ENCODE data around the gene TBXT.
"Not testable (repeated sequence)": the region's sequence is repeated elsewhere in the genome, so short reads cannot be mapped to it uniquely, and the experiment has no call there.

The TBXT gene

DNA sequence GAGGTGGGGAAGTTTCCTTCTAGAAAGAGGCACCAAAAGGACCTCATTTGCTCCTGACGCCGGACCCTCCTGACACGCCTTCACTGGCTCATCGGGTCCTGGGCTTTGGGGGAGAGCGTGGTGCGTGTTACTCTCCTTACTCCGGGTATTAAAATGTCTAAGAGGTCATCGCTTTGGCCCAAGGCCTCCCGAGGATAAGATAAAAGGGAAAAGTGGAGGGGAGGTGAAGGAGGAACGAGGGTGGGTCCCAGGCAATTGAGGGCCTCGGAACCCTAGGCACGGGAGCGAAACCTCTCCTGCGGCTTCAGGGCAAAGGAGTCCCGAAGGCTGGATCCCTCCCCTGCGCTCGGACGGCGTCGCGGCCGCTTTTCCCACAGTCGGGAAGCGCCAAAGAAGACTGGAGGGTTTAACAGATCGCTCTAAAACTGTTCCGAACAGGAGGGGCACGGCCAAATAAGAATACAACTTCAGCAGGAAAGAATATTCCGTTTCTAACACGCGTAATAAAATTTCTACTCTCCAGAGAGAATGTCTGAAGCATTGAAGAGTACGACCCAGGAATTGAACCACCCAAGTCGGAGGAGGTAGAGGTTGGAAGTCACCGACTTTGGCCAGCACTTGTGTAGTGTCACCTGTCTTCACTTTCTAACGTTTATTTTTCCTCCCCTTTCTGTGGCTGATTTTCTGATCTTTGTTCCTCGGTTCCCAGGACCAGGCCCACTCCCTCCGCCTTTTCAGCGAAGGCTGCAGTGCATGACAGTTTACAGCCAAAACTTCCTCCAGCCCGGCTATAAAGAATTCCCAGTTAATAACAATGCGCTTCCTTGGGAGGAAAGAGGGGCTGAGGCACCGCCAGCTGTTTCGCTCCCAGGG, 2.1 kb upstream of the TBXT start:
- no peak for DNase-seq

DNA sequence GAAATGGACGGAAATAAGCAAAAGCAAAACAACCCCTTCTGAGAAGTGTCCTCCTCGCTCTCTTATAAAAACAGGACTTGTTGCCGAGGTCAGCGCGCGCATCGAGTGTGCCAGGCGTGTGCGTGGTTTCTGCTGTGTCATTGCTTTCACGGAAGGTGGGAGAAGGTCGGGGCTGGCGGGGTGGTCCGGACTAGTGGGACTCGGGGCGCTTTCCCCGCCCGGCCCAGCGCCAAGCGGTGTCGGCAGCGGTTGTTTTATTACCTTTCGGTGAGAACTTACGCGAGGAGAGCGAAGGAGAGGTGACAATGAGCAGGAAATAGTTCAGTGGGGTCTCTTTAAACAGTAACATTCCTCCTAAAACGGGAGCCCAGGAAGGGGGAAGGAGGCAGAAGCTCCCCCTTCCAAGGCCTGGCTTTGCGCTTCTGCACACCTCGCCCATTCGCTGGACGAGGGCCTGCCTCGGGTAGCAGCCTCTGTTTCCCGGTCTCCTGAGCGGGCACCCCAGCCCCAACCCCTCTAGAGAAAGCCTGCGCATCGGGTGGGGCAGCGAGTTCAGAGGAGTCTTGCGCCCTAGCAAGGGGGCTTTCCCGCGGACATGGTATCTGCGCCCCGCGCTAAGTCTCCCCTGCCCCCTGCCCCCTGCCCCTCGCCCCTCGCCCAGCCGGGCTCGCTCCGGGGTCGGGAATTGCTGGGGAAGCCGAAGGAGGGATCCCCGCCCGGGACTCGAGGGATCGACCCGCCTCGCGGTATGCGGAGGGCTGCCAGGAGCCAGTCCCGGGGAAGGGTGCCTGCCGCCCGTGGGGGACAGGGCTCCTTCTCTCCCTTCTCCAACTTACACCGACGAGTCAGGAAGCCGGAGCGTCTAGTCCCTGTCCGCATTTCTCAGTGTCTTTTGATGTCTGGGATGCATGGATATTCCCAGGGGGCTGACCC, 1.2 kb upstream of the TBXT start:
- DNase-seq: no peak

DNA sequence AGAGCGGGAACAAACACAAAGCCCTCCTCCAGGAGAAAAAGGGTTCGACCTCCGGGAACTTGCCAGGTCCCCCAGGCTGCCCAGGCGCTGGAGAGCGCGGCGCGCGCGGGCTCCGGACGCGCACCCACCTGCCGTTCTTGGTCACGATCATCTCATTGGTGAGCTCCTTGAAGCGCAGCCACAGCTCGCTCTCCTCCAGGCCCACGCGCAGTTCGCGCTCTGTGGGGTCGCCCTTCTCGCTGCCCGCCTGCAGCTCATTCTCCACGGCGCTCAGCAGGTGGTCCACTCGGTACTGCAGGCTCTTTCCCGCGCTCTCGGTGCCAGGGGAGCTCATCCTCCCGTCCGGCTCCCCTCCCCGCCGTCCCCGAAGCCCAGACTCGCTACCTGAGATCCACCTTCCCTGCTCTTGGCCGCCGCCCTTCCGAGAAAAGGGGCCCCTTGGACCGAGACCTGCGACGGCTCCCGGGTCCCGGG, 356 bp downstream of the TBXT start:
- DNase-seq: no peak

DNA sequence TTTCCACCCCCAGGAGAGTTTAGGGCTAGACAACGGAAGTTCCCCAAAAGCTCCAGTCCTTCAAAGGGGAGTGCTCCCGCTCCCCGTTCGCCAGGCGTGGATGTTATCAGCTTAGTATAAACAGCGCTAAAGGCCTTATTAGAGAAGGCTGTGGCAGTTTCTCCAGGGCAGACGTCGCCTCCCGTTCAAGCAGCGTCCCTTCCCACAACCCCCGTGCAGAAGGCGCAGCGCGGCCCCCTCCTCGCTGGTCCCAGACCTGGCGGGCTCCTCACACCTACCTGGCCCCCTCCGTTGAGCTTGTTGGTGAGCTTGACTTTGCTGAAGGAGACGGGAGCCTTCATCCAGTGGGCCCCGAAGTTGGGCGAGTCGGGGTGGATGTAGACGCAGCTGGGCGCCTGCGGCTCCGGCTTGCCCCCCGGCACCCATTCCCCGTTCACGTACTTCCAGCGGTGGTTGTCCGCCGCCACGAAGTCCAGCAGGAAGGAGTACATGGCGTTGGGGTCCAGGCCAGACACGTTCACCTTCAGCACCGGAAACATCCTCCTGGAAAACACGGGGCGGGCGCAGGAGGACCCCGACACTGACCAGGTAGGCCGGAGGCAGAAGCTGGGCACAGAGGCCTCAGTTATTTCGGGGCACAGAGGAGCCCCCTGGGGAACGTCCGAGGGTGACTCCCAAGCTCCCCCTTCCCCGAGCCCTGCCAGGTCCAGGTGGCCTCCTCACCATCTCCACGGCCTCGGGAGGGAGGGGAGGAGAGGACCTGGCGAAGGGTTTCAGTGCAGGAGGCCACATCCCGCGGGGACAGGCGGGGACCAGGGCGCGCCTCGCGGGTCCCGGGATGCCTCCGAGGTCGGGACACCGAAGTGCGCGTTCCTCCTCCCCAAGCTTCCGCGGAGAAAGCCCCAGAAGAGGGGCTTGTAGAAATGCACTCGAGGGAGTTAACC, 1.1 kb downstream of the TBXT start:
- DNase-seq: no peak

DNA sequence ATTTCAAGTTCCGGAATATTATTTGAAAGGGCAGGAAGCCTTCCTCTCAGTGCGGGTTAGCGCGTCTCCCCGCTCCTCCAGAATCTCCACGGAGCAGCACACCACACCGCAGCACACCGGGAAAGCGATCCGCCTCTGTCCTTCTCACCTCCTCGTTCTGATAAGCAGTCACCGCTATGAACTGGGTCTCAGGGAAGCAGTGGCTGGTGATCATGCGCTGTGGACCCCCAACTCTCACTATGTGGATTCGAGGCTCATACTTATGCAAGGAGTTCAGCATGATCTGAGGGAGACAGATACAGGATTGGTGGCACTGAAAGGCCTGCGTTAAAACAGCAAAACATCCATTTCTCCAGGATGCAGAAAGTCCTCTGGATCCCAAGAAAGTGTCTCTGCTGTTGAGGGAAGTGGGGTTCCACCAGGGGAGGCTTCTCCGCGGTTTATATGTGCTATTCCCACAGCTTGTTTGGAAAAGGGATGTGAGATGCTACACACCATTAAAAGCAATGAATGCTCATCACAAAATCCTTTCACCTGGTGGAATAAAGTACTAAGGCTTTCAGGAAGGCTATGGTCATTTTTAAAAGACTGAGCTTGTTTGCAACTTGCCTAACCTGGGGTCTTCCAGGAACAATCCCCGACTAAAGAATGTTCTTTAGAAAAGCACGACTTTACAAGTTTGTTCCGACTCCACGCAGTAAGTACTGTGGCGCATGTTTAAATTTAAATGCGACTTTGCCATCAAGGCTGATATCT, 1.9 kb downstream of the TBXT start:
- no peak for DNase-seq

DNA sequence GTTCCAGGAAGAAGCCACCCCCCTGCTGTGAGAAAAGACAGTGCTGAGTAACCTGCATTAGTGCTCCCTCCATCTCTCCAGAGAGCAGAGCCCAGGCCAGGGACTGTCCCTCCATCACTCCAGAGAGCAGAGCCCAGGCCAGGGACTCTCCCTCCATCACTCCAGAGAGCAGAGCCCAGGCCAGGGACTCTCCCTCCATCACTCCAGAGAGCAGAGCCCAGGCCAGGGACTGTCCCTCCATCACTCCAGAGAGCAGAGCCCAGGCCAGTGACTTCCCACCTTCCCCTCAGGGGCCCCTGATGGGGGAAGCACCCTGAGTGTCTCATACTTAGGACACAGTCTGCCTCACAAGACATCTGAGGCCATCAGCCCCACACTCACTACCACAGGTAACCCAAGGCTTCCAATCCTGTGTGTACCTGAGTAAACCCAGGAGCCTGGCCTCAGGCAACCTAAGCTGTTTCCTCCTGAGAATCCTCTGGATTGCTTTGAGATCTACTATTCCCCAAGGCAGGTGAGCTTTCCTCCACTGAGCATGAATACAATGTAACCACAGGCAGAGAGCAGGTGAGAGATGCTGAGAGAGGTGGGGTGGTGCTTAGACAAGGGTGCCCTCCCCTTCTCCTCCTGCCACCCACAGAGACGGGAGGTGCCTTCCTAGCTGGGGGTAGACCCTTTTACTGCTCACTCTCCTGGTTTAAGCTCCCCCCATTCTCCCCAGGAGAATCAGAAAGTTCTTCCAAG, 4.9 kb downstream of the TBXT start:
- no peak for DNase-seq

DNA sequence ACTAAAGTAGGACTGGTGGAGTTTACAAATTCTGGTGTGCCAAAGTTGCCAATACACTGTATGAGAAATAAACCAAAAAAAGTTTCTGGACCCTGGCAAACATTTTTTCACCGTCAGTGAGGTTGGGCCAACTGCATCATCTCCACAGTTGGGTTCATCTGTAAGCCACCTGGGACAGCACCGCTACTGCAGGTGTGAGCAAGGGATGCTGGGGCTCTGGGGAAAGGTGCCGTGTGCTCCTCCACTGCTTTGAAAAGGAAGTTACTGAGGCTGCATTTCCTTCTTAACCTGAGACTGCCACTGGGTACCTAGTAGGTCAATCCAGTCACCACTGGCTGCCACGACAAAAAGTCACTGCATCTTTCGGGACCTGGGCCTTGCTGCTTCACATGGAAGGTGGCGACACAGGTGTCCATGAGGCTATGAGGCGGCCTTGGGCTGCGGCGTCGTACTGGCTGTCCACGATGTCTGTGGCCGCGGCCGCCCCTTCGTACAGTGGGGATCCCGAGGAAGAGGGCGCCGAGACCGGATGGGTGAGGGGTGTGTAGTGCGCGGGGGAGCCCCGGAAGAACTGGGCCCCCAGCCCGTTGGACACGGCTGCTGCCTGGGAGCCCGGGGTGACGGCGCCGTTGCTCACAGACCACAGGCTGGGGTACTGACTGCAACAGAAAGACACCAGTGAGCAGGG, 9.6 kb downstream of the TBXT start:
- no peak for DNase-seq

DNA sequence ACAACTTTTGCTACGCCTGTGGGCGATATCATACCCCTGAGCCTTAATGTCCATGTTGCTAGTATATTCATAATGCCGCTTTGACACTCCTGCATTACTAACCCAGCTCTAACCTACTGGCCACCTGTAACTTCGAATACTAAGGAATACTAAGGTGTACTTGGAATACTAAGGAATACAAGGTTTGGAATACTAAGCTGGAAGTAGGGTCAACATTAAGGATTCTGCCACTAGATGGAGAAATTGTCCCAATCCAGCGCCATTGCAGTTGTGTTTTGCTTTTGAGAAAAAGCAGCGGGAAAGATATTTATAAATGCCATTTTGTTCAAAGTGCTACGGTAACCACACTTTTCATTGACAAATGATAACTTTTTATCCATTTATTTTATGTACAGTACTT, 10.7 kb downstream of the TBXT start:
- no peak for DNase-seq

DNA sequence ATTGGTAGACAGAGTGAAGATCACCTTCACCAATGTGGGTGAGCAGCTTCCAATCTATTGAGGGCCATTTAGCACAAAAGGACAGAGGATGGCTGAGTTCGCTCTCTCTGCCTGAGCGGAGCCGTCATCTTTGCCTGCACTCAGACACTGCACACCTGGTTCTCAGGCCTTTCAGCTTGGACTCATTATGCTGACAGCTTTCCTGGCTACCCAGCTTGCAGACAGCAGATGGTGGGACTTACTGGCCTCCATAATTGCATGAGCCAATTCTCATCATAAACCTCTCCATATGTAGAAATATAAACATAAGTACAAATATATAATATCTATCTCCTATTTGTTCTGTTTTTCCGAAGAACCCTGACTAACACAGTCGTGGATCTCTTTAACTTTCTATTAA, 13.7 kb downstream of the TBXT start:
- no peak for DNase-seq

DNA sequence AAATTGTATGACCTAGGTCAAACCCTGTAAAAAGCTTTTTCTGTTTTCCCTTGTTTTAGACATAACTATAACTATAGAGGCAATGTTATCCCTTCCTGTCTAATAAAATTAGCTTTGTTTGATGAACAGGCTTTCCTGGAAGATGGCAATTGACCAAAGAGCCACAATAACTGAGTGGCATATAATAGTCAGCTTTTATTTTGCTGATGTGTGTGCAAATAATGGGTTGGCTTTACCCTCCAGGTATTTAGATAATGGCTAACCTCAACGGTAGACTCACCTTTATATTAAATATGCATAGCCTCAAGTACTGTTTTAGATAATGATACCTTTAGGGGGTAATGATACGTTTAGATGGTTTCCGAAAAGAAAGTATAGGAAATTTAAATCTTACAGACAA, 15.0 kb downstream of the TBXT start:
- no peak for DNase-seq

DNA sequence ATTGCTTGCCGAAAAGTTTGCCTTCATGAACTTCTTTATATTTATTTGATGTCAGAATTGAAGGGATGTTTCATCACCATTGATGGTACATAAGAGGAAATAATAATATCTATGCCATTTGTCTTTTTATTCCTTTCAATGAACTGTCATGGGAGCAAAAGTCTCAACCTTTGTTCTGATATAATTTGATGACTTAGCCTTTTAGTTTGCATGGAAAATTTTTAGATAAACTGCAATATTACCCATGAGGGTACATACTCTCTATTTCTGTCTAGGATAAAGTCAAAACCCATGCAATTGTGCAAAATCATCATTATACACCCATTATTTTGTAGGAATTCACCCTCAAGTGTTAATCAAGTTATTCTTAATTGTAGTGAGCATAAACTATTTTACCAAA, 15.9 kb downstream of the TBXT start:
- DNase-seq: no peak

DNA sequence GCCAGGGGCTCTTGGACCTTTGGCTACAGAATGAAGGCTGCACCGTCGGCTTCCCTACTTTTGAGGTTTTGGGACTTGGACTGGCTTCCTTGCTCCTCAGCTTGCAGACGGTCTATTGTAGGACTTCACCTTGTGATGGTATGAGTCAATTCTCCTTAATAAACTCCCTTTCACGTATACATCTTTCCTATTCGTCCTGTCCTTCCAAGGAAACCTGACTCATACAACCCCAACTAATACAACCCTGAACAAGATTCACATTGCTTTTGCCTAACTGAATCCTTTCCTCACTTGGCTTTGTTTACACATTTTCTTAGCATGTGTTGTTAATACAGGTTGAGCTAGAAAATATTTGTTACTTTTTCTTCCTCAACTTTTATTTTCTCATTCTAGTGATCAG, 21.9 kb downstream of the TBXT start:
- DNase-seq: no peak

DNA sequence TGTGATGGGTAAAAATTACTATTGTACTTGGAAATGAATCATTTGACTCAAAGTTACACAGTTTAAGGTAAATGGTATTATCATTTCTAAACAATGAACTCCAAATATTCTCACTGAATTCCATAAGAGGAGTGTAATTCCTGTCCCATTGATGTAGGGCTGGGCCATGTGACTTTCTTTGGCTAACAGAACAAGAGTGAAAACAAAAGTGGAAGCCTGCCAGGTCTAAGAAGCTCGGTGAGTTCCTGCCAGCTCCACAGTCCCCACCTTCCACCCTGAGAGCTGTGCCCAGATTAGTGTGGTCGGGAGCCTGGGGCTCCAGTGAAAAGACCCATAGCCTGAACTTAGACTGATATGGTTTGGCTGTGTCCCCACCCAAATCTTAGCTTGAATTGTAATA, 24.6 kb downstream of the TBXT start:
- DNase-seq: no peak

DNA sequence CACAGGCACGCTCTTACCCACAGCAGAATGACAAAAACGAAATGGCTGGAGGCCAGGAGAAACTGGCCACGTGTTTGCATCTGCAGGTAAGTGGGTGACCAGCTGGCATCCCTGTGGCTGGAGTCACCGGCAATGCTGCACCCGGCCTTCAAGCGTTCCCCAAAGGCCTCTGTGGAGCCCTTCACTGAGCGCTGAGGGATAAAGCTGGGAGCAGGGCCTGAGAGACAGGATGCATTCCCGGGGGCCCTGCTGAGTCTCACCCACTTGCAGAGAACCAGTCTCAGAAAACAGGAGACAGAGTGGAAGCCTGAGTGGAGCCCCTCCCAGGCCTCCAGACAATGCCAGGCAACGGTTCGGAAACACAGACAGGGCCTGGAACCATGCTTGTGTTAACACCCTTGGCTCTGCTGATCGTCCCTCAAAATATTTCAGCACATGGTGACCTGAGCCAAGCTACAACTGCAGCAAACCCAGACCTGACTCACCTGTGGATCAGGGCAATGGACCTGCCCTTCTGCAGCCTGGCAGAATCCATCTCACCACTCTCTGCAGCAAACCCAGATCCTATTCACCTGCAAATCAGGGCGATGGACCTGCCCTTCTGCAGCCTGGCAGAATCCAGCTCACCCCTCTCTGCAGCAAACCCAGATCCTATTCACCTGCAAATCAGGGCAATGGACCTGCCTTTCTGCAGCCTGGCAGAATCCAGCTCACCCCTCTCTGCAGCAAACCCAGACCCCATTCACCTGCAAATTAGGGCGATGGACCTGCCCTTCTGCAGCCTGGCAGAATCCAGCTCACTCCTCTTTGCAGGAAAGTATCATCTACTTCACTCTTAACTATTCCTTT, 39.8 kb downstream of the TBXT start:
- DNase-seq: no peak

DNA sequence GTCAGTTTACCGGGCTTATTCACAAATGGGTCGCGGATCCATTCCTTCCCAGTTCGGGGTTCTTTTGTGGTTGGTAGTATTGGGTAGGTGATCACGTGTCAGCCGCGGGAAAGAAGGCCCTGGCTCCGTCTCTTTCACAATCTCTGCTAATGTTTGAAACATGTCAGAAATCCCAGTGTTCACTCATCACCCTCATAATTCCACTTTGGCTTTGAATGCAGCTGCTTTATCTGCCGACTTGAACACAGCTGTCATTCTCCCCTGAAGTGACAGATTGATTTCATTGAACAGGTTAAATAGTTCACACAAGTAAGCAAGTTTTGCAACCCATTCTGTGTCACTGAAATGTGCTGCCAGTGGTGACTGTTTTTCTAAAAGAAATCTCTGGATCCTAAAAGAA, 44.5 kb downstream of the TBXT start:
- DNase-seq: not testable (repeated sequence)

DNA sequence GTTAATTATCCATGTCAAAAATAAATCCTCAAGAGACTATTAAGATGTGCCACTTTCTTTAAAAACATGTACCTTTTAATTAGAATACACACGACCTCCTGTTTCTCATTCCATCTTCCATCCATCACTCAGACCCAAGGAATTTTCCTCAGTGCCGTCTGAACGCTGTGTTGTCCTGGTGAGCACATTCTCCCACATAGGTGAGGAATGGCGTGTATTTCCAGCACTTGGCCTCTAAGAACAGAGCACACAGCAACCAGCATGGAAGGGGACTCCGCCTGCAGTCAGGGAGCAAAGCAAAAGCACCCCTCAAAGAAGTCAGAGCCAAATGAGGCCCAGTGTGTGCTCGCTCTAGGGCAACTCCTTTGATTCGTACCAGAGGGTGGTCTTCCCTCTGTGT, 45.9 kb downstream of the TBXT start:
- no peak for DNase-seq

DNA sequence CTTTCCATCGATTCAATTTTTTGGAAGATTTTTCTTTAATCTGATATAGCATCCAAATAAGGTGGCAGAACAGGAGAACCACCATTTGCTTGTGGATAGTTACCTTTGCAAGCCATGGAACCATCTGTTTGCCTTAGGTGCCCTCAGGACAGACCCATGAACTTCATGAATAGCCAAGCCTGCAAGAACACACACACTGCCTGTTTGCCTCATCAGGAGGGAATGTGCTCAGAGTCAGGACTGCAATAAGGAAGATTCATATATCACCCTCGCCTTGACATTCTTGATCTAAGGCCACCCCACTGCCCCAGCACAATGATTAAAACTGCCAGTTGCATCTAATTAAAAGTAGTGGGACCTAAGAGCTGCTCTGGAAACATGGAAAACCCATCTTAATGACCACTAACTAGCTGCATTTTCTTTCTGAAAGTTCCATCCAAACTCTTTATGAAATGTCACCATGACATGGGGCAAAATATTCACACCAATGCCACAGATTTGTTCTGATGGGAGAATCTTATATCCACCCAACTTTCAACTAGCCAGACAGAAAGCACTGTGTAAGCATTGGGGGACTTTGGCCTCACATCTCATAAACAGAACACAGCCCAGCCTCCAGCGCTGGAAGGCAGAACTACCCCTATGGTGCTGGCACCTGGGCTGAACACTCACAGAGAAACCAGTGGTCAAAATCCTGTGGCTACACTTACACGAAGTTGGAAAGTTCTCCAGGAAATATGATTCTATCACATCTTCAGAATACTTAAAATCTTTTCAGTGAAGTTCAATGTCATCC, 48.3 kb downstream of the TBXT start:
- DNase-seq: no peak

DNA sequence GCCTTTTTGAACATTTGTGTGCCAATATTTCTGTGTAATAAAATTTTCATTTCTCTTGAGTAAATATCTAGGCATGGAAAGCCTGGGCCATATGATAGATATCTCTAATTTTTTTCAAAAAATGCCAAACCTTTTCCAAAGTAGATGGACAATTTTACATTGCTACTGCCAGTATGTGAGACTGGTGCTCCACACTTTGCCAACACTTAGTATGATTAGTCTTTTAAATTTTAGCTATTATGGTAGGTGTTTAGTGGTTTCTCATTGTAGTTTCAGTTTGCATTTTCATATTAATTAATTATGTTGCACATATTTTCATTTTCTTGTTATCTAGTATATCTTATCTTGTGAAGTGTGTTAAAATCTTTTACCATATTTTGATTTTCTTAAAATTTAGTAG, 52.0 kb downstream of the TBXT start:
- no peak for DNase-seq

DNA sequence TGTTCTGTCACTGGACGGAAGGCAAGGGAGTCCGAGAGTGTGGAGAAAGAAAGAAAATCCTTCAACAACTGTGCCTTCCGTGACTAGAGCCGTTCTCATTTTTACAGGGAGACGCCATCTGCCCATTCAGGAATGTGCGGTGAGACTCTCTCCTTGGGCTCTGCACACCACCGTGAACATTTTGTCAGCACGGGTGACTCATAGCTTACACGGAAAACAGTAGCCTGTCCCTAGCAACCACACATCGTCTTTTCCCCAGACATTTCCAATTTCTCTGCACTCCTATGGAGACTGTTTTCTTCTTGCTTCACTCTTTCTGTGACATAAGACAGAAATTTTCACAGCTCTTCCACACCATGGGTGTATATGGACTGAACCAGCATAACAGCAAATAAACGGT, 55.1 kb downstream of the TBXT start:
- DNase-seq: no peak

Data from CD4-positive, alpha-beta T cell treated with Interleukin-1 beta for 1 hour (primary cell).